PFSK-1 (cell line): ENCODE measurements around the gene SHC2.

Experiments used
- FOXP2 ChIP-seq: optimal IDR thresholded peaks from 2 replicates; pipeline ENCODE3; 2011; ENCODE audit warnings: borderline replicate concordance, control low read depth, inconsistent platforms; ENCODE audit not compliant: insufficient read depth; ENCODE audit errors: extremely low read length, extremely low read depth
- POLR2AphosphoS5 ChIP-seq: IDR thresholded peaks from 2 replicates; pipeline ENCODE4 v1.6.1; 2012; ENCODE audit warnings: low read depth, mild to moderate bottlenecking, control low read depth, low read length, moderate library complexity
- SIN3A ChIP-seq: IDR thresholded peaks from 2 replicates; pipeline ENCODE4 v1.6.1; 2012; ENCODE audit warnings: mild to moderate bottlenecking, low read length, moderate library complexity, borderline replicate concordance; ENCODE audit not compliant: insufficient read depth
- TAF1 ChIP-seq: IDR thresholded peaks from 2 replicates; pipeline ENCODE4 v1.6.1; 2012; ENCODE audit warnings: low read length, control low read depth, borderline replicate concordance; ENCODE audit not compliant: insufficient read depth
- TF ChIP-seq, protein P1 (sequence below), 2 experiments: IDR thresholded peaks; 2 replicates each; pipeline versions ENCODE4 v1.6.1 to v1.8.0; 2011 to 2012; ENCODE audit warnings: low read depth in 2 of 2, low read length in 2 of 2, control low read depth in 1 of 2, inconsistent platforms in 1 of 2, mild to moderate bottlenecking in 1 of 2, moderate library complexity in 1 of 2; ENCODE audit not compliant: insufficient read depth in 1 of 2

SHC2 gene

DNA sequence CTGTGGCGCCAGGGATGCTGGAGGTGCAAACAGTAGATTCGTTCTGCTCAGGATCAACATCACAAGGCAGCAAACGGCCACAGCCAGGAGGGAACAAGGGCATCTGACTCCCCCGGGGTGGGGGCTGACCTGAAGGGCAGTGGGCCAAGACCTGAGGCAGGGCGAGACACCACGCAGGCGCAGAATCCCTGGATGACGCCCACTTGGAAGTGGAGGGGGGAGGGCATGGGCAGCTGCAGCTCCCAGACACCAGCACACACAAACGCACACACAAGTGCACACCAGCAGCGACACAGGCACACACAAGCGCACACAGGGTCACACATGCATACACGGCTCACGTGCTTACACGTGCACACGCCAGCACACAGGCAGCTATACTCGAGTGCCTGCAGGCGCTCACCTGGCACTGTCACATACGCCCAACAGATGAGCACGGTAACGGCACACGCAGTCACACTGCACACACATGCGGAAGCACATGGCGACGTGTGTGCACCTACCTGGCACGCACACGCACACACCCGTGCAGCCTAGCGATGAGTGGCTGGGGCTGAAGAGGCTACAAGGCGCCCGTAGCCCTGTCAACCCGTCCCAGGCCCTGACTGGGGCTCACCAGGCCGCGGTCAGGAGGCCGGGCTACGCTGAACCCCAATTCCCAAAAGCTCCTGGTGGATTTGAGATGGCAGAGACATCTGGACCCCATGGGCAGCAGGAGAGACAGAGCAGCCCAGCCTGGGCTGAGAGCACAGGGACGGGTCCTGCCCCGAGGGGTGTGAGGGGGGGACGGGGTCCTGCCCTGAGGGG lies 57.4 kb downstream of the SHC2 start:
- TF ChIP-seq, protein P1, sequence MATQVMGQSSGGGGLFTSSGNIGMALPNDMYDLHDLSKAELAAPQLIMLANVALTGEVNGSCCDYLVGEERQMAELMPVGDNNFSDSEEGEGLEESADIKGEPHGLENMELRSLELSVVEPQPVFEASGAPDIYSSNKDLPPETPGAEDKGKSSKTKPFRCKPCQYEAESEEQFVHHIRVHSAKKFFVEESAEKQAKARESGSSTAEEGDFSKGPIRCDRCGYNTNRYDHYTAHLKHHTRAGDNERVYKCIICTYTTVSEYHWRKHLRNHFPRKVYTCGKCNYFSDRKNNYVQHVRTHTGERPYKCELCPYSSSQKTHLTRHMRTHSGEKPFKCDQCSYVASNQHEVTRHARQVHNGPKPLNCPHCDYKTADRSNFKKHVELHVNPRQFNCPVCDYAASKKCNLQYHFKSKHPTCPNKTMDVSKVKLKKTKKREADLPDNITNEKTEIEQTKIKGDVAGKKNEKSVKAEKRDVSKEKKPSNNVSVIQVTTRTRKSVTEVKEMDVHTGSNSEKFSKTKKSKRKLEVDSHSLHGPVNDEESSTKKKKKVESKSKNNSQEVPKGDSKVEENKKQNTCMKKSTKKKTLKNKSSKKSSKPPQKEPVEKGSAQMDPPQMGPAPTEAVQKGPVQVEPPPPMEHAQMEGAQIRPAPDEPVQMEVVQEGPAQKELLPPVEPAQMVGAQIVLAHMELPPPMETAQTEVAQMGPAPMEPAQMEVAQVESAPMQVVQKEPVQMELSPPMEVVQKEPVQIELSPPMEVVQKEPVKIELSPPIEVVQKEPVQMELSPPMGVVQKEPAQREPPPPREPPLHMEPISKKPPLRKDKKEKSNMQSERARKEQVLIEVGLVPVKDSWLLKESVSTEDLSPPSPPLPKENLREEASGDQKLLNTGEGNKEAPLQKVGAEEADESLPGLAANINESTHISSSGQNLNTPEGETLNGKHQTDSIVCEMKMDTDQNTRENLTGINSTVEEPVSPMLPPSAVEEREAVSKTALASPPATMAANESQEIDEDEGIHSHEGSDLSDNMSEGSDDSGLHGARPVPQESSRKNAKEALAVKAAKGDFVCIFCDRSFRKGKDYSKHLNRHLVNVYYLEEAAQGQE (IDR thresholded peaks at IDR 0.05; ENCODE audit: insufficient read depth in 1 of 2, low read depth in 2 of 2, low read length in 2 of 2), result no peak
- TF ChIP-seq SIN3A (no peak), TAF1 (no peak), FOXP2 (no peak), POLR2AphosphoS5 (no peak)

DNA sequence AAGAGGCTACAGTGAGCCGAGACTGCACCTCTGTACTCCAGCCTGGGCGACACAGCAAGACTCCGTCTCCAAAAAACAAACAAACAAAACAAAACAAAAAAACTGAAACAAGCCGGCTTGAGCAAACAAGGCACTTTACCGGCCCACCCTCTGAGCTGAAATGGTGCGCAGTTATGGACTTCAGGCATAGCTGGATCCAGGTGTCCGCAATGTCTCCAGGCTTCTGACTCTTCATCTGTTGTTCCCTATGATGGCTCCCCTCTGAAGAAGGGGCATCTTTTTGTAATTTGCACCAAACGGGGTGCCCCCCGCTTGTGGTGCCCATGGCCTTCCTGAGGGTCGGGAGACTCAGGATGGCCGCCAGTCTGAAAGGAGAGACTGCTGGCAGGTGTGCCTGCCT lies 58.0 kb downstream of the SHC2 start:
- TF ChIP-seq SIN3A (no peak), POLR2AphosphoS5 (no peak), FOXP2 (no peak), TAF1 (no peak)
- TF ChIP-seq, protein P1 (IDR thresholded peaks at IDR 0.05; ENCODE audit: insufficient read depth in 1 of 2, low read depth in 2 of 2, low read length in 2 of 2), result no peak

DNA sequence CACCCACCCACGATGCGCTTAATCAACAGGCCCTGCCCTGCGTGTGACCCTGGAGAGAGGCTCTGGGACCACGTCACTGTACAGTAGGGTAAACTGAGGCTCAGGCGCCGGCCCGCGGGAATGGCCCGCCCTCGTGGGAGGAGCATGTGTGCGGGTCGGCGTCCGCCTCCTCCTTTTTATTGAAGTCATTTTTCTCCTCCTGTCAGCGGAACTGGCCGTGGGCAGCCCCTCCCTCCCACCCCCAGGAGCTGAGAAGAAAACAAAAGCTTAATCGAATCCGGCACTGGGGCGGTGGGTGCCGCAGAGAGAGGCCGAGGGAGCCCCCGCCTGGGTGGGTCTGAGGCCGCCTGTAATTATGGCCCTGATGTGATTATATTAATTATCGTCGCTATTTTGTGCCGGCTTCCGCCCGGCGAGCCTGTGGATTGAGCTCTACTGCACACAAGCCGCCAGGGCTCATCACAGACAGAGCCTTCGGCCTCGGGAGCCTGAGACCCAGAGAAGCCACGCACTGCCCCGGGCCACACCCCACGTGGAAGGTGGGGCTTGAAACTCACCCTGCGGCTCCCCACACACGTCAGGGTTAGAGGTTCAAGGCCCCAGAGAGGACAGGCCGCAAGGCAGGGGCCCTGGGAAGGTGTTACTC lies 58.8 kb downstream of the SHC2 start:
- TF ChIP-seq FOXP2 (peak; percentile 11), SIN3A (no peak)

DNA sequence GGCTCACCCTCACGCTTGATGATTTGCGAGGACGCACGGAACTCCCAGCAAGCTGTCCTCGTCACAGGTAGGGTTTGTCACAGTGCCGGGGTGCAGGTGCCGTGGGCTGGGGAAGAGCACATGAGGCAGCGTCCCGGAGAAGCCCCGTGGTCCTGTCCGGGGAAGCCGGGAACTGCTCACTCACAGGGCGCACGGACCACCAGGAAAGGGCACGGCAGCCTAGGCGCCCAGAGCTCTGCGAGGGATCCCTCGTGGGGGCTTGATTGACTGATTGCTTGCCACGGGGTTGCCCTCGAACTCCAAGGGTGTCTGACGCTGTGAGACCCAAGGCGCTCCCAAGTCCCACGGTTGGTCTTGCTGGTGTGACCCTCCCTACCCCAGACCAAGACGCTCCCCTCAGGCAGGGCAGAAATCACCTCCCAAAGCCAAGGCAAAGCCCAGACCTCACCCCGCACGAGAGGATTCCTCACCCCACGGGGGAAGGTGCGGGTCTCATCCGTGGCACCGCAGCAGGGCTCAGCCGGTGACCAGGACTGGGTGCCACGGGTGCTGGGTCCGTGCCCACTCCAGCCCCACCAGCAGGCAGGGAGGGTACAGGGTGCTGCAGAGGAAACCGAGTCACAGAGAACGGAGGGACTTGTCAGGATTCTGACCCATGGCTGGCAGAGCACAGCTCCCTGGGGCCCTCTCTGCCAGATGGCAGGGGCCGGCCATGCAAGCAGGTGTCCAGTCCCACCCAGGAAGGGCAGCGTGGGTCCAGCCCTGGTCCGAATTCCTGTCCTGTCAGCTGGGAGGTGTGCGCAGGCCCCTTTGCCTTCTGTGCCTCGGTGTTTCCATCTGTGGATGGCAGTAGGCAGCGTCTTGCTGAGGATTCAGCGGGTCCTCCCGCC lies 59.6 kb downstream of the SHC2 start:
- TF ChIP-seq FOXP2, result no peak
- TF ChIP-seq, protein P1 (IDR thresholded peaks at IDR 0.05; ENCODE audit: insufficient read depth in 1 of 2, low read depth in 2 of 2, low read length in 2 of 2), result no peak
- no peak for TF ChIP-seq POLR2AphosphoS5
- TF ChIP-seq SIN3A, result no peak
- no peak for TF ChIP-seq TAF1

DNA sequence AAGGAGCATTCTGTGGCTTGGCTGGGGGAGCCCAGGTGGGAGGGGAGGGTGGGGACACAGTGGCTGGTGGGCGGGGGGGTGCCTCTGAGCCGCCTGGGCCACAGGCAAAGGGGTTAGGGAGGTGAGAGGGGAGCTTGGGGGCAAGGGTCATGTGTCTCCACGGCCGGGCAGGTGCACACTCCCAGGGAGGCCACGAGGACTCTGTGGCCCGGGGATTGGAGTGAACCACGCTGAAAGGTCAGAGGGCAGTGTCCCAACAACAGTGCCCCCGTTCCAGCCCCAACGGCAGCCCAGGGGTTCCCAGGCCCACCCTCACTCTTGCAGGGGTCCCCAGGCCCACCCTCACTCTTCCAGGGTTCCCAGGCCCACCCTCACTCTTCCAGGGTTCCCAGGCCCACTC lies 61.5 kb downstream of the SHC2 start:
- TF ChIP-seq TAF1 (no peak), SIN3A (no peak), FOXP2 (no peak), POLR2AphosphoS5 (no peak)
- TF ChIP-seq, protein P1 (IDR thresholded peaks at IDR 0.05; ENCODE audit: insufficient read depth in 1 of 2, low read depth in 2 of 2, low read length in 2 of 2), result no peak
